Aorta (tissue), 5 donors: ENCODE measurements around the gene ADAT3. TPM values are rescaled to one million over a fixed set of nuclear protein-coding genes. Genes with fewer than 3 reads are reported as not detected.

Source experiments
- ATAC-seq: fragments of 200-7000 bp; cut with Tn5 transposase; one replicate; pipeline ENCODE4 v1.9.1; 2022; ENCODE audit warnings: moderate library complexity; ENCODE audit not compliant: low FRiP score
- DNase-seq, 2 donors: peaks; one replicate each; pipeline ENCODE4 v3.0.0-alpha.2; 2020
- H3K27ac ChIP-seq, 2 donors: one replicate each; pipeline ENCODE4 v1.5.1; 2013; ENCODE audit warnings: low read length in 2 of 2, mild to moderate bottlenecking in 2 of 2, moderate library complexity in 2 of 2, control low read depth in 1 of 2, inconsistent platforms in 1 of 2, low read depth in 1 of 2
- H3K27me3 ChIP-seq, 2 donors: one replicate each; pipeline ENCODE4 v1.6.1; 2013; ENCODE audit warnings: control low read depth in 1 of 2, low read length in 1 of 2, mild to moderate bottlenecking in 1 of 2, moderate library complexity in 1 of 2; ENCODE audit not compliant: insufficient read depth in 2 of 2, control insufficient read depth in 1 of 2
- H3K36me3 ChIP-seq, 2 donors: one replicate each; pipeline ENCODE4 v1.6.1; 2013; ENCODE audit warnings: control low read depth in 1 of 2, low read length in 1 of 2, mild to moderate bottlenecking in 1 of 2; ENCODE audit not compliant: insufficient read depth in 2 of 2, control insufficient read depth in 1 of 2
- H3K4me1 ChIP-seq, 2 donors: one replicate each; pipeline ENCODE4 v1.6.1; 2013; ENCODE audit warnings: low read length in 2 of 2, control low read depth in 1 of 2, mild to moderate bottlenecking in 1 of 2, moderate library complexity in 1 of 2; ENCODE audit not compliant: insufficient read depth in 2 of 2, control insufficient read depth in 1 of 2
- H3K4me3 ChIP-seq, 2 donors: one replicate each; pipeline ENCODE4 v1.5.1; 2013; ENCODE audit warnings: low read length in 2 of 2, control low read depth in 1 of 2, mild to moderate bottlenecking in 1 of 2
- H3K9me3 ChIP-seq: one replicate; pipeline ENCODE4 v1.6.1; 2013; ENCODE audit warnings: mild to moderate bottlenecking, low read length; ENCODE audit not compliant: control insufficient read depth
- WGBS, 2 donors: extraction: QIAGEN DNeasy Blood & Tissue Kit; methylation state at CpG; one replicate each; pipeline ENCODE4 v1.1.7; 2013; 5-methylcytosine and 5-hydroxymethylcytosine counted together
- intact Hi-C, 2 donors: fragments of 100-400 bp; cut with DNase I; formaldehyde crosslinking; loops; one replicate each; pipeline versions ENCODE4 v1.14.2 to v1.15.0; 2022
- polyA plus RNA-seq, 2 donors: library from polyadenylated mRNA; stranded (reverse); fragments of 200-250 nt; gene quantifications; one replicate each; pipeline ENCODE4 v1.2.3, GENCODE V29; 2013
- total RNA-seq, 2 donors: library from RNA; stranded (reverse); fragmentation: NEBNext Ultra II Directional; extraction: Animal tissue kit (Norgen Biotek cat#: 25700); gene quantifications; one replicate each; pipeline ENCODE4 v1.2.1, GENCODE V29; 2021
- donor health status: healthy with polysubstance abuse.
- donor health status: Bipolar disorder and iron deficiency.
- donor health status: DM: no; HTN: no; CAD: no.
- donor health status: DM: no; HTN: no; CAD: no.
- donor health status: DM: yes; HTN: yes; CAD: no.

The ADAT3 gene
- total and polyA plus RNA-seq, 4 donors = 1.5 to 5.6 (median 4.4) TPM

DNA sequence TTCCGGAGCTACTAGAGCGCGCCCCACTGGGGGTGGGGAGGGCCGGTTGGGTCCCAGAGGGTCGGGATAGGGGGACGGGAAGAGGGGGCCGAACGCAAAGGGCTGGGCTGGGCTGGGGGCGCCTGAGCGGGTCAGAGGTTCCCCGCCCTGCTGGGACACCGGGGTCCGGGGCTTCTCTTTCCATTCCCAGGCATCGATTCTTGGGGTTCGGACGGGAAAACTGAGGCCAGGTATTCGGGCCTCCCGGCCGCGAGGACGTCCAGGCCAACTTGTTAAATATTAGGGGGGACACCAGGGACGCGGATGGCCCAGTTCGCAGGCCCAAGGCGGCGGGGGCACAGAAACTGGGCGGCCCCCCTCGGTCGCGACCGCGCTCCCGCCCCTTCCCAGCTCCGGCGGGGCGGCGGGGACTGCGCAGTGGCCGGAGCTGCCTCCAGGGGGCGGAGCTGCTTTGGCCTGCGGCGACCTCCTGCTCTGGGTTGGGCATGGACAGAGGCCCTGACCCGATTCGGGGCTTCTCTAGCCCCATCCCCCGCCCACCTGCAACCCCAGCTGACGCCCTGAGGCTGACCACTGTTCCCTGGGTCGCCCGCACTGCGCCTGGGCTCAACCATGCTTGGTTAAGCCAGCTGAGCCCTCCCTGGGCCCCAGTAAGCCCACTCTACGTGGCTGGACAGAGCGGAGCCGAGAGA lies 40.6 kb upstream of the ADAT3 start:
- no peaks in the 10 kb centered on the region for H3K27me3 ChIP-seq
- no peaks in the 10 kb centered on the region for H3K4me1 ChIP-seq
- intact Hi-C loops = no loop called here
- ATAC-seq (peak; percentile 76), DNase-seq (peak; percentile 86 to 92)
- peak overlapping the region in 1 of 2 donors; percentile 21 for H3K27ac ChIP-seq
- no peaks in the 10 kb centered on the region for H3K9me3 ChIP-seq
- no peaks in the 10 kb centered on the region for H3K36me3 ChIP-seq
- peak overlapping the region; percentile 61 to 65 for H3K4me3 ChIP-seq
- whole genome bisulfite sequencing, 2 donors = 11 to 16% methylated on average over 36 to 52 of the region's 52 CpGs

DNA sequence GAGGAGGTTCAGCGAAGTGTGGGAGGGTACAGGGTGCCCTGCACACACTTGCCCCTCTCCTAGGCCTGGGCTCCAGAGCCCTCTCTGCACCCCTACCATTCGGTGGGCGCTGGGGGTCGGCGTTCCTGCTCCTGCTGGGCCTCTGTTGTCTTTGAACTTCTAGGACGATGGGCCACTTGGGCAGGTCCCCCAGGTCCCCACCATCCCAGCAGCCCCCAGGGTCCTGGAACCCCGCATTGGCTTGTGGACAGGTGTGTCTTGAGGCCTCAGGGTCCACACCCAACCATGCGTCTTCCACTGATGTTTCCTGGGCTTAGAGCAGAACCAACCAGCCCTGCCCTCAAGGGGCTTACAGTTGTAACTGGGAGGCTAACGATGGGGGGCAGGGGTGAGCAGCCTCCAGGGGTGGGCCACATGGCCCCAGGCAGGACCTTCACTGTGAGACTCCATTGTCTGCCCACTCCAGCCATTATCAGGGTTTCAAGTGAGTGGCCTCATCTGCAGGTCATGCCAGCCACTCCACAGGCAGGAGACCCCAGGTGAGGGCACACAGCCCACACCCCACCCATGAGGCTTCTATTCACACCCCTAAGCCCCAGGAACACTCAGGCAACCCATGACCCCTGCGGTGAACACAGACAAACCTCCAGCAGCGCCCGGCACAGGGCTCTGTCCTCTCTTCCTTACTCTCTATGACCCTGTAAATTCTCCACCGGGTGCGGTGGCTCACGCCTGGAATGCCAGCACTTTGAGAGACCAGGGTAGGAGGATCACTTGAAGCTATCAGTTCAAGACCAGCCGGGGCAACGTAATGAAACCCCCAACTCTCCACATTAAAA lies 39.8 kb upstream of the ADAT3 start:
- Histone ChIP-seq H3K36me3 (no peaks in the 10 kb centered on the region), H3K4me1 (no peaks in the 10 kb centered on the region), H3K4me3 (no peak overlapping the region), H3K9me3 (no peaks in the 10 kb centered on the region), H3K27ac (peak overlapping the region in 1 of 2 donors; percentile 13), H3K27me3 (no peaks in the 10 kb centered on the region)
- DNase-seq (no peak), ATAC-seq (no peak)
- WGBS, 2 donors = 87 to 88% methylated on average over 17 of the region's 17 CpGs
- intact Hi-C loops = no loop called here

DNA sequence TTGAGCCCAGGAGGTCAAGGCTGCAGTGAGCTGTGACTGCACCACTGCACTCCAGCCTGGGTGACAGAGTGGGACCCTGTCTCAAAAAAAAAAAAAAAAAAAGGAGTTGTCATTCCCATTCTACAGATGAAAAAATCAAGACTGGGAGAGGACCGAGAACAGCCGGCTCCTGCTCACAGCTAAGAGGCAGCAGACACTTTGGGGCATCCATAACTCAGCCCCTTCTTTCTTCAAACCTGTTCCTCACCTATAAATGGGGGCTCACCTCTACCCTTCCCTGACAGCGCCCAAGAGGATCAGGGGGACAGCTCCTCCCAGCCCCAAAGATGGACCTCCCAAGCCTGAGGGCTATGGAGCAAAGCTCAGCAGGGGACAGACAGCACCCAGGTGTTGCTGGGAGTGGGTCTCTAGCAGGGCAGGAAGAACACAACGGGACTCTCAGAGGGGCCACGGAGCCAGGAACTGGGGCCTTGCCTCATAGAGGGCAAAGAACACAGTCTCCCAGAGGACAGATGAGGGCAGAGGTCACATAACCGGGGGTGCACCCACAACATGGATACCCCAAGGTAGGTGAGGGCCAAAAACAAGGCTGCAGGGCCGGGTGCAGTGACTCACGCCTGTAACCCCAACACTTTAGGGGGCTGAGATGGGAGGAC lies 38.4 kb upstream of the ADAT3 start:
- intact Hi-C loops = no loop called here
- H3K27ac ChIP-seq = no peak overlapping the region
- H3K4me1 ChIP-seq = no peaks in the 10 kb centered on the region
- DNase-seq = no peak
- no peak for ATAC-seq
- H3K9me3 ChIP-seq = no peaks in the 10 kb centered on the region
- H3K27me3 ChIP-seq = no peaks in the 10 kb centered on the region
- H3K36me3 ChIP-seq = no peaks in the 10 kb centered on the region
- WGBS, 2 donors = 87 to 91% methylated on average over 8 of the region's 8 CpGs
- H3K4me3 ChIP-seq = no peak overlapping the region

GRCh38 chr19:1867349-1867724 lies 37.9 kb upstream of the ADAT3 start:
- Histone ChIP-seq H3K9me3 (no peaks in the 10 kb centered on the region), H3K4me3 (no peak overlapping the region), H3K27ac (no peak overlapping the region), H3K4me1 (no peaks in the 10 kb centered on the region), H3K36me3 (no peaks in the 10 kb centered on the region), H3K27me3 (no peaks in the 10 kb centered on the region)
- ATAC-seq (no peak), DNase-seq (no peak)
- WGBS, 2 donors = 92 to 94% methylated on average over 9 of the region's 9 CpGs
- intact Hi-C loops = no loop called here

GRCh38 chr19:1868971-1869370 lies 36.2 kb upstream of the ADAT3 start:
- Histone ChIP-seq H3K9me3 (no peaks in the 10 kb centered on the region), H3K4me1 (no peaks in the 10 kb centered on the region), H3K27me3 (no peaks in the 10 kb centered on the region), H3K4me3 (no peak overlapping the region), H3K36me3 (no peaks in the 10 kb centered on the region), H3K27ac (no peak overlapping the region)
- intact Hi-C loops = no loop called here
- WGBS, 2 donors = 87 to 93% methylated on average over 7 of the region's 7 CpGs
- no peak for DNase-seq
- no peak for ATAC-seq

GRCh38 chr19:1871140-1871597 lies 34.0 kb upstream of the ADAT3 start:
- H3K4me1 ChIP-seq = no peaks in the 10 kb centered on the region
- H3K9me3 ChIP-seq = no peaks in the 10 kb centered on the region
- no peak overlapping the region for H3K27ac ChIP-seq
- ATAC-seq (no peak), DNase-seq (no peak)
- WGBS, 2 donors = 85 to 86% methylated on average over 15 of the region's 15 CpGs
- no peaks in the 10 kb centered on the region for H3K36me3 ChIP-seq
- intact Hi-C loops = no loop called here
- no peak overlapping the region for H3K4me3 ChIP-seq
- no peaks in the 10 kb centered on the region for H3K27me3 ChIP-seq

DNA sequence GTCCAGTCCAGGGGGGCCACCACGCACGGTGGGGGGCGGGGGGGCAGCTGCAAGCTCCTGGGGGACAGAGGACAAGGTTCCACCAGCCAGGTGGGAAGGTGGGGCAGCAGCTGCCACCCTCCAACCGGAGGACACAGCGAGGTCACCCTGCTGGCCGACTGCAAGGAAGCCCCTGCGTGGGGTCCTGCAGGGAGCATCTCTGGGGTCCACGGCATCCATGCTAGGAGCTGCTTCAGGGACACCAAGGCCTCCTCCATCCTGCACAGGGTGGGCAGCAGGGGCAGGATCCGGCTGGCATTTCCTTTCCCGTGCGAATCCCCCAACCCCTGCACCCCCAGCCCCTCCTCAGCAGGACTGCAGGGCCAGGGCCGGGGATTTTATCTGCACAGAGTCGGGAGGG lies 33.6 kb upstream of the ADAT3 start:
- 89% methylated on average over 13 of the region's 13 CpGs for WGBS, 2 donors
- intact Hi-C loops = no loop called here

GRCh38 chr19:1872807-1873523 lies 32.2 kb upstream of the ADAT3 start:
- Histone ChIP-seq H3K4me3 (no peak overlapping the region), H3K27me3 (no peaks in the 10 kb centered on the region), H3K27ac (peak overlapping the region in 1 of 2 donors; percentile 11), H3K36me3 (no peaks in the 10 kb centered on the region), H3K4me1 (no peaks in the 10 kb centered on the region), H3K9me3 (no peaks in the 10 kb centered on the region)
- intact Hi-C loops = no loop called here
- ATAC-seq (no peak), DNase-seq (no peak)
- WGBS, 2 donors = 77 to 84% methylated on average over 25 of the region's 25 CpGs

More for the DNA sequence above, 33.6 kb upstream of the ADAT3 start:
- Histone ChIP-seq H3K27ac (no peak overlapping the region), H3K9me3 (no peaks in the 10 kb centered on the region), H3K4me3 (no peak overlapping the region), H3K4me1 (no peaks in the 10 kb centered on the region), H3K27me3 (no peaks in the 10 kb centered on the region), H3K36me3 (no peaks in the 10 kb centered on the region)
- no peak for ATAC-seq
- DNase-seq = no peak
